Heart right ventricle (tissue), 16 donors: Measurements from ENCODE around the gene RPLP2. TPM values are rescaled to one million over a fixed set of nuclear protein-coding genes. Genes with fewer than 3 reads are reported as not detected.
A peak's percentile ranks its signal among the peaks of the same experiment; 100 is the strongest.

Experiments used
- ATAC-seq, 8 donors: fragments of 200-7000 bp; cut with Tn5 transposase; one replicate each; pipeline ENCODE4 v1.9.1; 2020; ENCODE audit warnings: mild to moderate bottlenecking in 8 of 8, moderate library complexity in 8 of 8, moderate number of reproducible peaks in 1 of 8
- DNase-seq, 2 donors: peaks; one replicate each; pipeline ENCODE4 v3.0.0-alpha.2; 2020
- H3K27ac ChIP-seq, 10 donors: fragments of 200-600 bp; sonication (generic) in 2 of 10; one replicate each; pipeline versions ENCODE4 v1.5.0 to v1.8.0; 2020 to 2022; ENCODE audit warnings: mild to moderate bottlenecking in 3 of 10
- H3K27me3 ChIP-seq, 7 donors: fragments of 200-600 bp; one replicate each; pipeline ENCODE4 v1.8.0; 2021 to 2022; ENCODE audit warnings: mild to moderate bottlenecking in 2 of 7
- H3K36me3 ChIP-seq, 9 donors: fragments of 200-600 bp; sonication (generic) in 1 of 9; one replicate each; pipeline versions ENCODE4 v1.5.0 to v1.8.0; 2020 to 2022; ENCODE audit warnings: mild to moderate bottlenecking in 2 of 9
- H3K4me1 ChIP-seq, 9 donors: fragments of 200-600 bp; sonication (generic) in 1 of 9; one replicate each; pipeline versions ENCODE4 v1.5.0 to v1.8.0; 2020 to 2022; ENCODE audit warnings: mild to moderate bottlenecking in 4 of 9
- H3K4me3 ChIP-seq, 10 donors: fragments of 200-600 bp; sonication (generic) in 2 of 10; one replicate each; pipeline versions ENCODE4 v1.5.0 to v1.8.0; 2020 to 2022; ENCODE audit warnings: mild to moderate bottlenecking in 7 of 10, moderate library complexity in 2 of 10
- H3K9me3 ChIP-seq, 11 donors: fragments of 200-600 bp in 10 of 11; sonication (generic) in 2 of 11; one replicate each; pipeline versions ENCODE4 v1.5.0 to v1.8.0; 2013 to 2022; ENCODE audit warnings: mild to moderate bottlenecking in 2 of 11, control low read depth in 1 of 11, moderate library complexity in 1 of 11
- whole genome bisulfite sequencing, 2 donors: extraction: QIAGEN DNeasy Blood & Tissue Kit; methylation state at CpG; one replicate each; pipeline ENCODE4 v1.1.7; 2013; ENCODE audit warnings: inconsistent platforms in 1 of 2; 5-methylcytosine and 5-hydroxymethylcytosine counted together
- intact Hi-C, 10 donors: fragments of 100-400 bp; cut with DNase I; formaldehyde crosslinking; loops; one replicate each; pipeline versions ENCODE4 v1.11.1 to v1.14.2; 2022
- polyA plus RNA-seq, 2 donors: library from polyadenylated mRNA; stranded (reverse); fragments of 200-250 nt; gene quantifications; one replicate each; pipeline ENCODE4 v1.2.3, GENCODE V29; 2013
- total RNA-seq, 10 donors: library from RNA; stranded (reverse); fragmentation: NEBNext Ultra II Directional in 3 of 10; extraction: Animal tissue kit (Norgen Biotek cat#: 25700) in 3 of 10; gene quantifications; one replicate each; pipeline versions ENCODE4 v1.2.1 to v1.2.4, GENCODE V29; 2021 to 2023
- TF ChIP-seq, protein P1 (sequence below), 9 donors: fragments of 200-600 bp; sonication (generic) in 2 of 9; IDR thresholded peaks; one replicate each; pipeline versions ENCODE4 v1.5.0 to v1.8.0; 2021 to 2022; ENCODE audit warnings: antibody characterized with exemption in 9 of 9, mild to moderate bottlenecking in 5 of 9, moderate library complexity in 1 of 9
- donor health status: Arrhythmogenic right ventricular cardiomyopathy.
- donor health status: ischemic (EF 13 %, LVEDD 7.1; RV severe dilation, severe dysfunction).
- donor health status: healthy with polysubstance abuse.
- donor health status: DM: no; HTN: yes; CAD: no.
- donor health status: DM: no; HTN: no; CAD: no.
- donor health status: ischemic (EF 25% LVEDD 6.9; RV normal size, moderate dysfunction).
- donor health status: ischemic (EF 25% LVEDD 5.7; RV mildly dilated, moderate dysfunction).
- donor health status: healthy.
- donor health status: DM: yes; HTN: yes; CAD: no.
- donor health status: Ischemic cardiomyopathy.
- donor health status: ischemic (EF 35%, LVEDD 5.7; RV mildly dilated, moderate dysfunction).
- donor health status: nonischemic (EF 11% LVEDD 7.7; RV severe dilation, severe dysfunction).
- donor health status: DM: yes; HTN: yes; CAD: no.
- donor health status: PGD.
- donor health status: ischemic (EF 29% LVEDD 5.4; RV normal size, mild dysfunction).
- donor health status: nonischemic (EF 23%, LVEDD 6.1; RV moderate dilation, normal function).

RPLP2 gene
- total and polyA plus RNA-seq, 12 donors = 765 to 1,699 (median 918) TPM

DNA sequence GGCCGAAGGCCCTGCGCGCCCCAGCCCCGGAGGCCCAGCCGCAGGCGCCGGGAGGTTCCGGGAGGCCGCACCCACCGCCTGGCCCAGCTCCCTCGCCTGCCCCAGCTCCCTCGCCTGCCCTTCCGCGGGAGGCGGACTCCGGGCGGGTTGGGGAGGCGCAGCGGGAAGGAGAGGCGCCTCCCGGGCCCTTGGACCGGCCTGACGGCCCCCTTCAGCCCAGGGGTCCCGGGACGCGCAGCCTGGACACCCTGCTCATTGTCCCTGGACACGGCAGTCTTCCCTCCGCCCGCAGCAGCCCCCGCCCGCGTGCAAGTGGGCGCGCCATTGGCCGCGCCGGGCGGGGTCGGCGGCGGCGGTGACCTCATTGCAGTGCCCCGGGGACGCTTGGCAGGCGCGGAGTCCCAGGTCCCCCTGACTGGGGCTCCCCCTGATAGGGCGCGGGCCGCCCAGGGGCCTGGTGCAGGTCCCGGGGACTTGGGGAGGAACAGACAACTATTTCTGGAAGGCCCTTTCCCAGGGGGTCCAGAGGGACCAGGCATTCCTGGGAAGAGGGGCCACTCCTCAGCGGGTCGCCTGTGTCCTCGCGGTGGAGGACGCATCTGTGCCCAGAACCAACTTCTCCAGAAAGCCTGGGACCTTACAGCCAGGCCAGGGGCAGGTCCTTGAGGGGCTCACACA, 23.5 kb downstream of the RPLP2 start:
- peak; percentile 7 to 38 (median 22) for ATAC-seq
- Histone ChIP-seq H3K9me3 (no peaks in the 10 kb centered on the region), H3K27me3 (peaks cover 0 to 42% (median 0%) of the 10 kb centered on the region in 7 donors), H3K4me3 (peak overlapping the region; percentile 36 to 91 (median 79)), H3K4me1 (peaks cover 31 to 93% (median 81%) of the 10 kb centered on the region in 9 donors), H3K36me3 (peaks cover 0 to 26% (median 21%) of the 10 kb centered on the region in 9 donors), H3K27ac (peak overlapping the region; percentile 73 to 99 (median 96))
- 0 to 1% methylated on average over 49 to 53 of the region's 55 CpGs for WGBS, 2 donors
- TF ChIP-seq, protein P1, sequence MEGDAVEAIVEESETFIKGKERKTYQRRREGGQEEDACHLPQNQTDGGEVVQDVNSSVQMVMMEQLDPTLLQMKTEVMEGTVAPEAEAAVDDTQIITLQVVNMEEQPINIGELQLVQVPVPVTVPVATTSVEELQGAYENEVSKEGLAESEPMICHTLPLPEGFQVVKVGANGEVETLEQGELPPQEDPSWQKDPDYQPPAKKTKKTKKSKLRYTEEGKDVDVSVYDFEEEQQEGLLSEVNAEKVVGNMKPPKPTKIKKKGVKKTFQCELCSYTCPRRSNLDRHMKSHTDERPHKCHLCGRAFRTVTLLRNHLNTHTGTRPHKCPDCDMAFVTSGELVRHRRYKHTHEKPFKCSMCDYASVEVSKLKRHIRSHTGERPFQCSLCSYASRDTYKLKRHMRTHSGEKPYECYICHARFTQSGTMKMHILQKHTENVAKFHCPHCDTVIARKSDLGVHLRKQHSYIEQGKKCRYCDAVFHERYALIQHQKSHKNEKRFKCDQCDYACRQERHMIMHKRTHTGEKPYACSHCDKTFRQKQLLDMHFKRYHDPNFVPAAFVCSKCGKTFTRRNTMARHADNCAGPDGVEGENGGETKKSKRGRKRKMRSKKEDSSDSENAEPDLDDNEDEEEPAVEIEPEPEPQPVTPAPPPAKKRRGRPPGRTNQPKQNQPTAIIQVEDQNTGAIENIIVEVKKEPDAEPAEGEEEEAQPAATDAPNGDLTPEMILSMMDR (IDR thresholded peaks at IDR 0.05) = no peak
- DNase-seq = peak in 1 of 2 donors; percentile 72
- intact Hi-C loops = no loop called here

DNA sequence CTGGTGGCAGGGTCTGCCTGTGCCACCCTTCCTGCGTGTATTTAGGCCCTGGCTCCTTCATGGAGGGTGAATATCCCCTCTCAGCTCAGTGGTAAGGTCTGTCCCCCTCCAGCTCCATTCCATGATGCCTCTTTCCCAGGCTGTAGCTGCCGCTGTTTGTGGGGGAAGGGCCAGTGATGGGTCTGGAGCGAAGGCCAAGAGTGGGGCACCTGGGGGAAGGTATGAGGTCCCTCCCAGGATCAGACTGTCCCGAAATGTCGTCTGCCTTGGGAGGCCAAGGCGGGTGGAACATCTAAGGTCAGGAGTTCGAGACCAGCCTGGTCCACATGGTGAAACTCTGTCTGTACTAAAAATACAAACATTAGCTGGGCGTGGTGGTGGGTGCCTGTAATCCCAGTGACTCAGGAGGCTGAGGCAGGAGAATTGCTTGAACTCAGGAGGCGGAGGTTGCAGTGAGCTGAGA, 24.1 kb downstream of the RPLP2 start:
- intact Hi-C loops = loop anchor here in 1 of 10 donors (1.0 kb wide), 1 partner anchor 33 kb away; no protein-coding TSS in a partner anchor
- Histone ChIP-seq H3K36me3 (peaks cover 0 to 32% (median 27%) of the 10 kb centered on the region in 9 donors), H3K4me1 (peaks cover 24 to 93% (median 81%) of the 10 kb centered on the region in 9 donors), H3K27ac (peak overlapping the region; percentile 73 to 99 (median 96)), H3K4me3 (peak overlapping the region; percentile 36 to 91 (median 79)), H3K27me3 (peaks cover 0 to 36% (median 0%) of the 10 kb centered on the region in 7 donors), H3K9me3 (no peaks in the 10 kb centered on the region)
- TF ChIP-seq, protein P1 (IDR thresholded peaks at IDR 0.05) = no peak
- 39 to 50% methylated on average over 9 of the region's 9 CpGs for WGBS, 2 donors
- no peak for ATAC-seq
- no peak for DNase-seq

DNA sequence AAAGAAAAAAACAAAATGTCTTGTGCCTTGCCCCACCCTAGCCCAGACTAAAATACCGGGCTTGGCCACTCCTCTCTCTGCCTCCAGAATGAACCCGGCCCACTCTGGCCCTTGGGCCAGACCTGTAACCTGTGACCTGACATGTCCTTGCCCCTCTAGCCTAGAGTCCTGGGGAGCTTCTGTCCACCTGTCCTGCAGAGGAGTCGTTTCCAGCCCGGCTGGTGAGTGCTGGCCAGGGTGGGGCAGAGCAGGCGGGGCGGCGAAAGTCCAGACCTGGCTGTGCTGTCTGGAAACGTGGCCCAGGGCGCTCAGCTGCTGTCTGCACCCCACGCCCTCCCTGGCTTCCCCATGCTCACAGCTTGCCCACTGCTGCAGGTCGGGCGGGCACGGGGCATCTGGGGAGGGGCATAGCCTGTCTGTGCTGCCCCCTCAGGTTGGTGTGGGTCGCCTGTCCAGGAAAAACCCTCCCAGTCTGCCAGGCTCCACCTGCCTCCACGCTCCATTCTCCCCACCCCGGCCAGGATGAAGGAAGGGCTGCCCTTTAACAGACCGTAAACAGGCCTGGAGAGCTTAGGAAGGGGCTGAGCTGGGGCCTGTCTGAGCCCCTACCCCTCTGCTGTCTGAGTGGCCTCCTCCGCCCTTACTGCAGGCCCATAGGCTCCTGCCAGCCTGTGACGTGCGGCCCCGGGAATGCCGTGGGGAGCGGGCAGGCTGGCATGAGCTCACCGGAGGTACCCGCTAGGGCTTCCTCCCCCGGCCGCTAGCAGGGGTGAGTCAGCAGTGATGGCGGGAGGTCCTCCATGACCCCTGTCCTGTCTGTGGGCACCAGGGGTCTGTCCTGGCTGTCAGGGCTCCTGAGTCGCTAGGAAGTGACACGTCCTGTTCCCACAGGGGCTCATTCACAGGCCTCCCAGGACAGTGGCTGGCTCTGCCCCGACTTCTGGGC, 24.9 kb downstream of the RPLP2 start:
- intact Hi-C loops = loop anchor here in 1 of 10 donors (1.0 kb wide), 1 partner anchor 33 kb away; no protein-coding TSS in a partner anchor
- H3K27ac ChIP-seq = peak overlapping the region; percentile 73 to 99 (median 96)
- H3K4me3 ChIP-seq = peak overlapping the region; percentile 4 to 91 (median 79)
- peaks cover 0 to 29% (median 0%) of the 10 kb centered on the region in 7 donors for H3K27me3 ChIP-seq
- H3K9me3 ChIP-seq = no peaks in the 10 kb centered on the region
- WGBS, 2 donors = 27 to 31% methylated on average over 31 of the region's 31 CpGs
- TF ChIP-seq, protein P1 (IDR thresholded peaks at IDR 0.05) = no peak
- peaks cover 22 to 93% (median 78%) of the 10 kb centered on the region in 9 donors for H3K4me1 ChIP-seq
- peak; percentile 82 to 84 for DNase-seq
- ATAC-seq = peak; percentile 17 to 73 (median 64)
- peaks cover 0 to 40% (median 33%) of the 10 kb centered on the region in 9 donors for H3K36me3 ChIP-seq

DNA sequence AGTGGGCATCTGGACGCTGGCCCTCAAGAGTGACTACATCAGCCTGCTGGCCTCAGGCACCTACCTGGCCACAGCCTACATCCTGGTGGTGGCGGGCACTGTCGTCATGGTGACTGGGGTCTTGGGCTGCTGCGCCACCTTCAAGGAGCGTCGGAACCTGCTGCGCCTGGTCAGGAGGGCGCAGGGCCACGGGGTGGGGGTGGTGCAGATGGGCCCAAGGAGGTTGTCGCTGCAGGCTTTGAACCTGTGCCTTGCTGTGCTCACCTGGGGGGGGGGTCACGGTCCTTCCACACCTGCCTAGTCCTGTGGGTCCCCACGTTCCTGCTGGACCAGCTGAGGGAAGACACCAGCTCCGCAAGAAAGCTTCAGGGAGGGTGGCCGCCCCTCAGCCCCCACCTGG, 26.5 kb downstream of the RPLP2 start:
- TF ChIP-seq, protein P1 (IDR thresholded peaks at IDR 0.05) = no peak
- DNase-seq (no peak), ATAC-seq (no peak)
- Histone ChIP-seq H3K27me3 (peaks cover 0 to 13% (median 0%) of the 10 kb centered on the region in 7 donors), H3K27ac (peak overlapping the region in 6 of 10 donors; percentile 32 to 99 (median 70)), H3K4me1 (peaks cover 24 to 93% (median 75%) of the 10 kb centered on the region in 9 donors), H3K36me3 (peaks cover 0 to 56% (median 44%) of the 10 kb centered on the region in 9 donors), H3K4me3 (no peak overlapping the region), H3K9me3 (no peaks in the 10 kb centered on the region)
- intact Hi-C loops = no loop called here
- 94 to 97% methylated on average over 14 of the region's 14 CpGs for WGBS, 2 donors
